A549 (cell line): ENCODE data around the gene TAS2R39. TPM values are rescaled to one million over a fixed set of nuclear protein-coding genes. Genes with fewer than 3 reads are reported as not detected.
"Not testable (repeated sequence)": the region's sequence is repeated elsewhere in the genome, so short reads cannot be mapped to it uniquely, and the experiment has no call there.

Experiments used
- ATAC-seq, 2 experiments: fragments of 200-7000 bp in 1 of 2; fragments of >200 bp in 1 of 2; cut with Nextera tagmentation in 1 of 2; cut with Tn5 transposase in 1 of 2; 3 replicates each; pipeline versions ENCODE4 v1.8.0 to v1.9.1; 2018 to 2020; ENCODE audit warnings: mild to moderate bottlenecking in 1 of 2, moderate library complexity in 1 of 2
- CTCF ChIA-PET: fragments of 300-600 bp; sonication (Branson Sonifier 250); formaldehyde crosslinking; extraction: SDS; loops from one replicate; lab custom pipeline; 2021; ENCODE audit warnings: antibody characterized with exemption, inconsistent platforms; lab: Yijun Ruan, JAX
- POLR2A ChIA-PET: fragments of 350-600 bp; formaldehyde crosslinking; extraction: SDS; loops from one replicate; lab custom pipeline; 2021; ENCODE audit warnings: antibody characterized with exemption, inconsistent platforms; lab: Yijun Ruan, JAX
- DNase-seq, 2 experiments: peaks; one replicate each; pipeline versions ENCODE4 v3.0.0 to v3.0.0-alpha.2; 2011 to 2016; ENCODE audit warnings: low read depth in 1 of 2, low spot score in 1 of 2
- FAIRE-seq: peaks from 2 replicates; lab custom pipeline; 2011; peaks lifted over from hg19 to GRCh38; lab: Jason Lieb, UNC
- H3K27ac ChIP-seq, 2 experiments: fragments of >200 bp; sonication (Bioruptor Twin); formaldehyde crosslinking; 3 replicates each; pipeline ENCODE4 v1.5.1; 2016 to 2017
- H3K4me1 ChIP-seq: fragments of >200 bp; sonication (Bioruptor Twin); formaldehyde crosslinking; 3 replicates; pipeline ENCODE4 v1.6.1; 2016
- H3K4me2 ChIP-seq: fragments of >200 bp; sonication (Bioruptor Twin); formaldehyde crosslinking; 3 replicates; pipeline ENCODE4 v1.6.1; 2016
- H3K4me3 ChIP-seq: fragments of >200 bp; sonication (Bioruptor Twin); formaldehyde crosslinking; 3 replicates; pipeline ENCODE4 v1.5.1; 2016
- H3K9me3 ChIP-seq: fragments of >200 bp; sonication (Bioruptor Twin); formaldehyde crosslinking; 3 replicates; pipeline ENCODE4 v1.6.1; 2016
- BHLHE40 ChIP-seq: IDR thresholded peaks from 2 replicates; pipeline ENCODE4 v1.6.1; 2012; ENCODE audit warnings: low read depth, low read length, inconsistent platforms
- CBX2 ChIP-seq: fragments of 200-600 bp; sonication (generic); IDR thresholded peaks from 2 replicates; pipeline ENCODE4 v1.6.1; 2016; ENCODE audit warnings: low read depth, mild to moderate bottlenecking, borderline replicate concordance
- CHD2 ChIP-seq: fragments of 150-350 bp; IDR thresholded peaks from 2 replicates; pipeline ENCODE4 v1.6.1; 2014; ENCODE audit warnings: low read length; ENCODE audit not compliant: partially characterized antibody
- CTCF ChIP-seq: fragments of >200 bp; sonication (Bioruptor Twin); formaldehyde crosslinking; IDR thresholded peaks from 3 replicates; pipeline ENCODE4 v1.5.1; 2016
- EHF ChIP-seq: fragments of 250-450 bp; sonication (Bioruptor Pico); IDR thresholded peaks from 2 replicates; pipeline ENCODE4 v1.5.0; 2020; ENCODE audit warnings: mild to moderate bottlenecking
- EHMT2 ChIP-seq: fragments of 200-600 bp; sonication (generic); IDR thresholded peaks from 2 replicates; pipeline ENCODE4 v1.6.1; 2016; ENCODE audit warnings: antibody characterized with exemption, low read depth, mild to moderate bottlenecking, moderate library complexity
- ESRRA ChIP-seq: fragments of 150-350 bp; IDR thresholded peaks from 2 replicates; pipeline ENCODE4 v1.6.1; 2014; ENCODE audit warnings: mild to moderate bottlenecking, low read length, borderline replicate concordance
- FOSL2 ChIP-seq, 2 experiments: fragments of 450-650 bp in 1 of 2; fragments of >200 bp in 1 of 2; sonication (Bioruptor Twin) in 1 of 2; formaldehyde crosslinking; IDR thresholded peaks; 2 replicates each; pipeline versions ENCODE4 v1.5.0 to v1.6.1; 2016 to 2020; ENCODE audit warnings: mild to moderate bottlenecking in 1 of 2, moderate library complexity in 1 of 2
- HOXB5 ChIP-seq: fragments of 250-450 bp; sonication (Bioruptor Pico); IDR thresholded peaks from 2 replicates; pipeline ENCODE4 v1.5.0; 2020; ENCODE audit warnings: mild to moderate bottlenecking, moderate library complexity
- KDM1A ChIP-seq: fragments of 200-600 bp; sonication (generic); IDR thresholded peaks from 2 replicates; pipeline ENCODE4 v1.6.1; 2016; ENCODE audit warnings: low read depth, mild to moderate bottlenecking
- KDM5A ChIP-seq: fragments of 200-600 bp; sonication (generic); IDR thresholded peaks from 2 replicates; pipeline ENCODE4 v1.6.1; 2016; ENCODE audit warnings: antibody characterized with exemption, mild to moderate bottlenecking
- NPAS2 ChIP-seq: fragments of 250-450 bp; sonication (Bioruptor Pico); IDR thresholded peaks from 2 replicates; pipeline ENCODE4 v1.8.0; 2022; ENCODE audit warnings: mild to moderate bottlenecking, moderate library complexity, borderline replicate concordance
- PHF8 ChIP-seq: fragments of 200-600 bp; sonication (generic); IDR thresholded peaks from 2 replicates; pipeline ENCODE4 v1.6.1; 2016; ENCODE audit warnings: low read depth, mild to moderate bottlenecking, antibody characterized with exemption, moderate library complexity, borderline replicate concordance
- RARB ChIP-seq: fragments of 250-450 bp; sonication (Bioruptor Pico); IDR thresholded peaks from 2 replicates; pipeline ENCODE4 v1.8.0; 2021; ENCODE audit warnings: mild to moderate bottlenecking, moderate library complexity
- TP53 ChIP-seq: fragments of 250-450 bp; sonication (Bioruptor Pico); IDR thresholded peaks from 2 replicates; pipeline ENCODE4 v1.5.0; 2021; ENCODE audit warnings: mild to moderate bottlenecking, moderate library complexity
- USF2 ChIP-seq: fragments of 450-650 bp; IDR thresholded peaks from 2 replicates; pipeline ENCODE4 v1.6.1; 2014; ENCODE audit warnings: antibody characterized with exemption
- ZNF302 ChIP-seq: fragments of 250-450 bp; sonication (Bioruptor Pico); IDR thresholded peaks from 2 replicates; pipeline ENCODE4 v1.9.0; 2021; ENCODE audit warnings: inconsistent platforms, mild to moderate bottlenecking, moderate library complexity
- ZSCAN20 ChIP-seq: fragments of 250-450 bp; sonication (Bioruptor Pico); IDR thresholded peaks from 2 replicates; pipeline ENCODE4 v1.8.0; 2022; ENCODE audit warnings: mild to moderate bottlenecking, moderate library complexity
- WGBS: methylation state at CpG from one replicate; pipeline ENCODE4 v1.1.6; 2017; ENCODE audit errors: missing lambda C conversion rate; 5-methylcytosine and 5-hydroxymethylcytosine counted together
- polyA plus RNA-seq, 4 experiments: library from polyadenylated mRNA; depleted of rRNA in 3 of 4; stranded (reverse); fragments of >200 nt; fragmentation: RNase III in 1 of 4; extraction: RNeasy Plus Mini Kit Qiagen cat#74134 plus additional on column Dnase treatment in 1 of 4; gene quantifications; 2 replicates in 3 of 4; 3 replicates in 1 of 4; pipeline ENCODE4 v1.2.3, GENCODE V29; 2011 to 2017
- TF ChIP-seq, protein P1 (sequence below): IDR thresholded peaks from 2 replicates; pipeline ENCODE4 v1.6.1; 2012; ENCODE audit warnings: low read depth, borderline replicate concordance

Gene TAS2R39
- polyA plus RNA-seq, 2 of the 4 experiments (the other 2 are of a cell fraction), result not detected

- Histone ChIP-seq H3K4me3 (no peak overlapping the region), H3K4me2 (no peak overlapping the region), H3K4me1 (no peaks in the 10 kb centered on the region), H3K9me3 (no peaks in the 10 kb centered on the region), H3K27ac (no peak overlapping the region)
- FAIRE-seq (no peak), DNase-seq (no peak), ATAC-seq (no peak)
- ChIA-PET POLR2A (no interaction called here), CTCF (no interaction called here)
- 3% methylated on average over 4 of the region's 4 CpGs for WGBS
- TF ChIP-seq ESRRA (no peak), CTCF (no peak), EHMT2 (no peak), TP53 (CRISPR knock-in tag) (no peak), FOSL2 (IDR thresholded peaks at IDR 0.05) (no peak), FOSL2 (CRISPR knock-in tag; IDR thresholded peaks at IDR 0.05) (no peak), KDM1A (no peak), ZNF302 (CRISPR knock-in tag) (no peak), HOXB5 (CRISPR knock-in tag) (no peak), USF2 (no peak), KDM5A (no peak), ZSCAN20 (CRISPR knock-in tag) (no peak), BHLHE40 (no peak), RARB (CRISPR knock-in tag) (no peak)
- TF ChIP-seq, all 56 proteins: peak for 0
Observed at GRCh38 chr7:143148050-143148449, 35.2 kb upstream of the TAS2R39 start.

GRCh38 chr7:143148651-143149050 is 34.6 kb upstream of the TAS2R39 start:
- no peak for FAIRE-seq
- H3K4me3 ChIP-seq, result no peak overlapping the region
- no peak for TF ChIP-seq NPAS2 (CRISPR knock-in tag)
- no peak for TF ChIP-seq EHMT2
- TF ChIP-seq PHF8, result no peak
- TF ChIP-seq CBX2, result no peak
- TF ChIP-seq EHF (CRISPR knock-in tag), result no peak
- TF ChIP-seq HOXB5 (CRISPR knock-in tag), result no peak
- no peak for TF ChIP-seq CHD2
- TF ChIP-seq, protein P1, sequence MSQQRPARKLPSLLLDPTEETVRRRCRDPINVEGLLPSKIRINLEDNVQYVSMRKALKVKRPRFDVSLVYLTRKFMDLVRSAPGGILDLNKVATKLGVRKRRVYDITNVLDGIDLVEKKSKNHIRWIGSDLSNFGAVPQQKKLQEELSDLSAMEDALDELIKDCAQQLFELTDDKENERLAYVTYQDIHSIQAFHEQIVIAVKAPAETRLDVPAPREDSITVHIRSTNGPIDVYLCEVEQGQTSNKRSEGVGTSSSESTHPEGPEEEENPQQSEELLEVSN, result no peak
- TF ChIP-seq, all 56 proteins: peak for 0
- Histone ChIP-seq H3K27ac (no peak overlapping the region), H3K9me3 (no peaks in the 10 kb centered on the region), H3K4me2 (no peak overlapping the region), H3K4me1 (no peaks in the 10 kb centered on the region)
- no peak for DNase-seq
- ChIA-PET POLR2A (no interaction called here), CTCF (no interaction called here)
- ATAC-seq, result no peak

- not testable (repeated sequence) for DNase-seq, FAIRE-seq
Observed at GRCh38 chr7:143150696-143151095, 32.5 kb upstream of the TAS2R39 start.

More at GRCh38 chr7:143150696-143151095, 32.5 kb upstream of the TAS2R39 start:
- H3K9me3 ChIP-seq, CTCF ChIA-PET, H3K4me2 ChIP-seq, H3K4me1 ChIP-seq, H3K4me3 ChIP-seq, H3K27ac ChIP-seq, ATAC-seq, POLR2A ChIA-PET: not testable (repeated sequence)
- whole genome bisulfite sequencing, result 68% methylated on average over 6 of the region's 6 CpGs
